Effector memory CD4-positive, alpha-beta T cell (primary cell): ENCODE data around the gene AQP3.
"Not testable (repeated sequence)": the region's sequence is repeated elsewhere in the genome, so short reads cannot be mapped to it uniquely, and the experiment has no call there.

ENCODE experiments used
- DNase-seq, 3 donors: peaks; one replicate each; pipeline ENCODE4 v3.0.0-alpha.2; 2020
- H3K27ac ChIP-seq: 2 replicates; pipeline ENCODE4 v1.7.0; 2013; ENCODE audit warnings: mild to moderate bottlenecking, low read length, moderate library complexity; ENCODE audit not compliant: insufficient read depth, poor library complexity, severe bottlenecking
- H3K27me3 ChIP-seq: replicated peaks from 2 replicates; pipeline ENCODE4 v1.7.0; 2013; ENCODE audit warnings: mild to moderate bottlenecking, low read length; ENCODE audit not compliant: insufficient read depth, control insufficient read depth, poor library complexity, severe bottlenecking
- H3K36me3 ChIP-seq: 2 replicates; pipeline ENCODE4 v1.7.0; 2013; ENCODE audit warnings: mild to moderate bottlenecking, low read length, moderate library complexity; ENCODE audit not compliant: control insufficient read depth, insufficient read depth
- H3K4me1 ChIP-seq: 2 replicates; pipeline ENCODE4 v1.7.0; 2013; ENCODE audit warnings: low read length, mild to moderate bottlenecking; ENCODE audit not compliant: control insufficient read depth, insufficient read depth, poor library complexity, severe bottlenecking
- H3K4me3 ChIP-seq: 2 replicates; pipeline ENCODE4 v1.7.0; 2013; ENCODE audit warnings: low read length, low read depth, mild to moderate bottlenecking; ENCODE audit not compliant: insufficient read depth, poor library complexity, severe bottlenecking
- H3K9me3 ChIP-seq: 2 replicates; pipeline ENCODE4 v1.7.0; 2013; ENCODE audit warnings: mild to moderate bottlenecking, low read length, moderate library complexity; ENCODE audit not compliant: control insufficient read depth

The AQP3 gene

DNA sequence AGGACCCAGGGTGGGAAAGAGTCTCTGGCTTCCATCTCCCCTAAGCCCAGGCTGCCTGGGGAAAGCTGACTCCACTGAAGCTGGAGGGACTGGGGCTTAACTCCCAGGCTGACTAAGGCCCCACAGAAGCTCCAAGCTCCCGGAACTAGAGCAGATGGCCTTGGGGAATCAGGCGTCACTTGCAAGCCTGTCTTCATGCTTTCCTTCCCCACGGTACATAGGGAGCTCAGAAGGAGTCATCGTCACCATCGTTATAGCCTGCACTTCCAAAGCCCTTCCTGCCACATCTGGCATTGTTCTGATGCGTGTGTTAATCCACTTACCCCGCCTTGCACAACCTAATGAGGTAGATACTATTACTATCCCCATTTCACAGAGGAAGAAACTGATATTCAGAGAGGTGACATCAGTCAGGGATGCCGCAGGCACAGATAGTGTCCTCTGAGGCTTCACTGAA is 11.5 kb downstream of the AQP3 start:
- Histone ChIP-seq H3K4me1 (no peaks in the 10 kb centered on the region), H3K4me3 (no peak overlapping the region), H3K27ac (no peak overlapping the region), H3K9me3 (no peaks in the 10 kb centered on the region), H3K27me3 (no peaks in the 10 kb centered on the region), H3K36me3 (peaks cover 3% of the 10 kb centered on the region)
- DNase-seq = no peak

DNA sequence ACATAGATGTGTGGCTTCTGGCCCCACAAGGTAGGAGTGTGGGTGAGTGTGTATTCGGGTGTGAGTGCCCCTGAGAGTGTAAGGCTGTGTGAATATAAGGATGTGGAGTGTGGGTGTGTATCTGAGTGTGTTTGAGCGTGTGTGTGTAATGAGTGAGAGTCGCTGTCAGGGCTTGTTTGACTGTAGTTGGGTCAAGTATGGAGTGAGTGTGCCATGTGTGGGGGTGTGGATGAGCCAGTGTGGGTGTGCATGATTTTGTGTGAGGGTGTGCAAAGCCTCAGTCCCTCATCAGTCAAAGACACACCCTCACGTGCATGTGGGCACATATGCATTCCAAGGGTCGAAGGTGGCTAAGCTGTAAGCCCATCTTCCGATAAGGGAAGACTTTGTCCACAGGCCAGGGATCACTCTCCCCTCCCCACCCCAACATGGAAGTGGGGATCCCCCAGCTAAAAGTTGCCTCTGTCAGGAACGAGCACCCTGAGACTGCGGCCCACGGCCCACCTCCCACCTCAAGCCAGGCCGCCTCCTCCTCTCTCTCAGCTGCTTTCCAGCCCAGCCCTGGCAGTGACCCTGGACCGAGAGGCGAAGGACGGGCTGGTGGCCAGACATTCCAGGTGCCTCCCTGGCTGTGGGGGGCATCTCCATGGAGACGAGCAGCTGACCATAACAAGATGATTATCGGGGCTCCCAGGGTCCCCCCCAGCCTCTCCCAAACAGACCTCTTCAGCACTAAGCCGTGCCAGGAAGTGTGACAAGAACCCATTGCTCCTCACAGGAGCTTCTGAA is 12.9 kb downstream of the AQP3 start:
- H3K27ac ChIP-seq = no peak overlapping the region
- no peaks in the 10 kb centered on the region for H3K9me3 ChIP-seq
- H3K4me3 ChIP-seq = no peak overlapping the region
- no peaks in the 10 kb centered on the region for H3K4me1 ChIP-seq
- H3K27me3 ChIP-seq = no peaks in the 10 kb centered on the region
- no peak for DNase-seq
- no peaks in the 10 kb centered on the region for H3K36me3 ChIP-seq

DNA sequence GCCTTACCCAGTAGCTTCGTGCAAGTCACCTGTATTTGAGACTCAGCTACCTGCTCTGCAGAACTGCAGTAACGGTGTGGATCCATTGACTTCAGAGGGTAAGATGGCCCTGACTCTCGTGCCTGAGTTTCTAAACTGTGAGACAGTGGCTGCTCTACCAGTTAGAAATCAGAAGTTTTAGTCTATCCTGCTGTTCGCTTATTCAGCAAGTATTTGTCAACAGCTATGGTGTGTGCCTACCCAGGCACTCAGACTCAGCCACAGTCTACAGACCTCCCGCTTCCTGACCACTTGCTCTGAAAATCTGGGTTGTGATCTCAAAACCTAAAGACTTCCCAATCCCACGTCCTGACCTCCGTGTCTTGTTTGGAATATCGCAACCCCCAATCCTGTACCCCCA is 13.5 kb downstream of the AQP3 start:
- H3K36me3 ChIP-seq = no peaks in the 10 kb centered on the region
- no peak overlapping the region for H3K4me3 ChIP-seq

DNA sequence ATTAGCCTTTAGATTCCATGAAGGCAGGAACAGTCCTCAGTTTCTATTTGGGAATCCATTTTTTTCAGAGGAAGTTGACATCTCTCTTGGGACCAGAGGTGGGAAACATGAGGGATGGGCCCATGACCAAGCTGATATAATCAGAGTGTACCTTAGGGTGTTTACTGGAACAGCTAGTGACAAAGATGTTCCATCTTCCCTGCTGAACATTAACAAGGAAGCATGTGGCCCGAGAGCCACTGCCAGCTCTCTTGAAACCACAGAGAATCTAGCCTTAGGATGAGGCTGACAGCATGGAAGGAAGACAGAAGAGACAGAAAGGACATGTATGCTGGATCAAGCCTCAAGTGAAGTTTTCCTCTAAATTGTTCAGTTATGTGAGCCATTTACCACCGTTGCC is 16.0 kb downstream of the AQP3 start:
- no peaks in the 10 kb centered on the region for H3K27me3 ChIP-seq

More for the DNA sequence above, 13.5 kb downstream of the AQP3 start:
- DNase-seq = no peak
- no peaks in the 10 kb centered on the region for H3K9me3 ChIP-seq
- H3K4me1 ChIP-seq = no peaks in the 10 kb centered on the region
- no peak overlapping the region for H3K27ac ChIP-seq
- H3K27me3 ChIP-seq = no peaks in the 10 kb centered on the region

DNA sequence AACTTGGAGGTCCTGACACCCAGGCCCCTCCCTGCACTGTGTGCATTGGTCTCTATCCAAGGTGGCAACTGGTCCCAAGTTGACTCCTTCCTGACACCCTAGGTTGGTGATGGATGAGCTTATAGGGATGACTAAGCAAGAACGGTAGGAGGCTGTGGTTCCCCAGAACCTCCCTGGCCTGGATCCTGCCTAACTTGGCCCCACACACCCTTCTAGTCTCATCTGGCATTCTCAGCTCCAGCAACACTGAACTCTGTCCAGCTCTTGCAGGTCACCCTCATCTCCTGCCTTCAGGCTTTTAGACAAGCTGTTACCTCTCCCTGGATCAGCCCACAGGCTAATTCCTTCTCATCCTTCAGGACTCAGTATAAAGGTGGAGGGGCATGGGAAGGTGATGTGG is 16.5 kb downstream of the AQP3 start:
- DNase-seq = no peak
- Histone ChIP-seq H3K36me3 (no peaks in the 10 kb centered on the region), H3K4me3 (no peak overlapping the region), H3K27me3 (no peaks in the 10 kb centered on the region), H3K27ac (no peak overlapping the region), H3K4me1 (no peaks in the 10 kb centered on the region), H3K9me3 (no peaks in the 10 kb centered on the region)

More for the DNA sequence above, 16.0 kb downstream of the AQP3 start:
- no peak overlapping the region for H3K4me3 ChIP-seq
- H3K36me3 ChIP-seq = no peaks in the 10 kb centered on the region
- H3K27ac ChIP-seq = no peak overlapping the region
- H3K4me1 ChIP-seq = no peaks in the 10 kb centered on the region
- no peak for DNase-seq
- no peaks in the 10 kb centered on the region for H3K9me3 ChIP-seq

DNA sequence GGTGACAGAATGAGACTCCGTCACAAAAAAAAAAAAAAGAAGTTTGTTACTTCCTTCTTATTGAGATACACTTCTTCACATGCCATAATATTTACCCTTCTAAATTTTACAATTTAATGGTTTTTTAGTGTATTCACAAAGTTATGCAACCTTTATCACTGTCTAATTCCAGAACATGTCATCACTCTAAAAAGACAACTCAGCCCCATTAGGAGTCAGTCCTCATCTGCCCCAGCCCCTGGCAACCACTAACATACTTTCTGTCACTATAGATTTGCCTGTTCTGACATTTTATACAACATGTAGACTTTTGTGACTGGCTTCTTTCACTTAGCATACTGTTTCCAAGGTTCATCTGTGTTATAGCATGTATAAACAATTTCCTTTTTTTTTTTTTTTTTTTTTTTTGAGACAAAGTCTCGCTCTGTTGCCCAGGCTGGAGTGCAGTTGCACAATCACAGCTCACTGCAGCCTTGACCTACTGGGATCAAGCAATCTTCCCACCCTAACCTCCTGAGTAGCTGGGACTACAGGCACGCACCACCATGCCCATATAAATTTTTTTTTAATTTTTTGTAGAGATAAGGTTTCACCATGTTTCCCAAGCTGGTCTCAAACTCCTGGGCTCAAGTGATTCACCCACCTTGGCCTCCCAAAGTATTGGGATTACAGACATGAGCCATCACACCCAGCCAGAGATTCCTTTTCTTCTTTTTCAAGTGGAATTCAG is 18.0 kb downstream of the AQP3 start:
- Histone ChIP-seq H3K4me3 (no peak overlapping the region), H3K9me3 (no peaks in the 10 kb centered on the region), H3K36me3 (no peaks in the 10 kb centered on the region), H3K27me3 (no peaks in the 10 kb centered on the region), H3K27ac (no peak overlapping the region), H3K4me1 (no peaks in the 10 kb centered on the region)
- no peak for DNase-seq

DNA sequence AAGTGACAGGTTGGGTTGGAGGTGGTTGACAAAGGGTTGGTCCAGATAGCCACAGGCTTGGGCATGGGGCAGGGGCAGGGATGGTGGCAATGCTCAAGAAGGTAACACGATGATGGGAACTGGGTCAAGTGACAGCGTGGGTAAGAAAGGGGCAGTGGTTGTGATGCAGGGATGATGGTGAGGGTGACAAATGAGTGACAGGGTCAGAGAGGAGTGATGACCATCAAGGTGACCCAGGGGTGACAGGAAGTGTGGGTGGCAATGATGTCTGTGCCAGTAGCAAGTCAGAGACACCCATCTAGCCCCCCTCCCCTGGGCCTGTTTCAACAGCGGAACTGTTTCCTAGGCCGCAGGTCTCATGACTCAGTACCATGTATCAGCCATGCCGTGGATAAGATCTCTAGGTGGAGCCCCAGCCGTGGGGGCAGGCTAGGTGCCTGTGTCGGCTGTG is 20.5 kb downstream of the AQP3 start:
- peak; percentile 15 to 31 (median 22) for DNase-seq
- Histone ChIP-seq H3K27ac (no peak overlapping the region), H3K36me3 (no peaks in the 10 kb centered on the region), H3K9me3 (no peaks in the 10 kb centered on the region), H3K27me3 (no peaks in the 10 kb centered on the region), H3K4me1 (no peaks in the 10 kb centered on the region), H3K4me3 (no peak overlapping the region)

DNA sequence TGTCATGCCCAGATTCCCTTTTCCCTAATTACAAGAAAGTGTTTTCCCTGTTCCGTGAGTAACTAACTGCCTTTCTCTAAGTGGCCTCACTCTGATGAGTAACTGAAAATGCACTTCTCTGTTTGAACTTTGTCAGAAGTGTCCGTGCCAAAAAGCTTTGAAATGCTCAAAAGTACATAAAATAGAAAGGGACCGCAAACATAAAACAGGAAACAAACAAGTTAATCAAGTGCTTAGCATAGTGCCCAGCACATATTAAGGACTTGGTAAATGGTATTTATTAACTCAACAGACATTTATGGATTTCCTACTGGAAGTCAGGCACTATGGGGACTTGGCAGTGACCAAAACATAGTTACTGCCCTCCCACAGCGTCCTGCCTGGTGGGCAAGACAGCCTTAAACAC is 22.3 kb downstream of the AQP3 start:
- Histone ChIP-seq H3K27me3 (no peaks in the 10 kb centered on the region), H3K36me3 (no peaks in the 10 kb centered on the region), H3K9me3 (no peaks in the 10 kb centered on the region), H3K4me1 (no peaks in the 10 kb centered on the region), H3K4me3 (no peak overlapping the region), H3K27ac (no peak overlapping the region)
- DNase-seq = no peak

DNA sequence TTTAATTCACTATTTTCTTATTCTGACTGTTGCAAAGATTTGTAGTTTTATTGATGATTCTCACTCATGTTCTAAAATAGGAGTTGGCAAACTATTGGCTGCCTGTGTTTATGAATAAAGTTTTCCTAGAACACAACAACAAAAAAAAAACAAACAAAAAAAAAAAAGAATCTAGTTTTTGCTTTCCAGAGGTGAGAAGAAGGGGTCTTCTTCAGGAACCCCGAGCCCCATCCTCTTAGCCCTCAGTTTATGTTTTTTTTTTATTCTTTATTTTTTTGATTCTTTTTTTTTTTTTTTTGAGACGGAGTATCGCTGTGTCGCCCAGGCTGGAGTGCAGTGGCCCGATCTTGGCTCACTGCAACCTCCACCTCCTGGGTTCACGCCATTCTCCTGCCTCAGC is 22.9 kb downstream of the AQP3 start:
- H3K27me3 ChIP-seq, H3K9me3 ChIP-seq, DNase-seq, H3K4me3 ChIP-seq, H3K4me1 ChIP-seq, H3K36me3 ChIP-seq, H3K27ac ChIP-seq: not testable (repeated sequence)

DNA sequence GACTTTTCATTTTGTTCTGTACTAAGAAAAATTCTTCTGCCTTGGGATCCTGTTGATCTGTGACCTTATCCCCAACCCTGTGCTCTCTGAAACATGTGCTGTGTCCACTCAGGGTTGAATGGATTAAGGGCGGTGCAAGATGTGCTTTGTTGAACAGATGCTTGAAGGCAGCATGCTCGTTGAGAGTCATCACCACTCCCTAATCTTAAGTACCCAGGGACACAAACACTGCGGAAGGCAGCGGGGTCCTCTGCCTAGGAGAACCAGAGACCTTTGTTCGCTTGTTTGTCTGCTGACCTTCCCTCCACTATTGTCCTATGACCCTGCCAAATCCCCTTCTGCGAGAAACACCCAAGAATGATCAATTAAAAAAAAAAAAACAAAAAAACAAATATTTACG is 23.4 kb downstream of the AQP3 start:
- H3K27me3 ChIP-seq, H3K4me1 ChIP-seq, H3K27ac ChIP-seq, H3K9me3 ChIP-seq, H3K36me3 ChIP-seq, DNase-seq, H3K4me3 ChIP-seq: not testable (repeated sequence)
